Stomach (tissue), 9 donors: ENCODE measurements around the gene SOX11. TPM values are rescaled to one million over a fixed set of nuclear protein-coding genes. Genes with fewer than 3 reads are reported as not detected.
A peak's percentile ranks its signal among the peaks of the same experiment; 100 is the strongest.

ENCODE experiments used
- DNase-seq, 2 donors: peaks; one replicate each; pipeline versions ENCODE4 v3.0.0 to v3.0.0-alpha.2; 2013 to 2019
- H3K27ac ChIP-seq, 5 donors: fragments of 200-600 bp in 4 of 5; sonication (generic) in 4 of 5; one replicate each; pipeline ENCODE4 v1.5.1; 2013 to 2019; ENCODE audit warnings: mild to moderate bottlenecking in 1 of 5, moderate library complexity in 1 of 5
- H3K27me3 ChIP-seq, 3 donors: fragments of 200-600 bp; sonication (generic); one replicate each; pipeline ENCODE4 v1.5.1; 2017 to 2019; ENCODE audit warnings: mixed run types in 1 of 3
- H3K36me3 ChIP-seq, 4 donors: fragments of 200-600 bp; sonication (generic); 1 replicate in 3 of 4; 2 replicates in 1 of 4; pipeline ENCODE4 v1.5.1; 2016 to 2019
- H3K4me1 ChIP-seq, 4 donors: fragments of 200-600 bp; sonication (generic); one replicate each; pipeline ENCODE4 v1.5.1; 2016 to 2019
- H3K4me3 ChIP-seq, 4 donors: fragments of 200-600 bp; sonication (generic) in 3 of 4; one replicate each; pipeline ENCODE4 v1.5.1; 2016 to 2019; ENCODE audit warnings: mild to moderate bottlenecking in 1 of 4
- H3K9me3 ChIP-seq, 4 donors: fragments of 200-600 bp; sonication (generic); one replicate each; pipeline ENCODE4 v1.5.1; 2016 to 2019
- CTCF ChIP-seq, 7 experiments: fragments of 450-650 bp in 4 of 7; fragments of 200-600 bp in 3 of 7; sonication (generic) in 3 of 7; IDR thresholded peaks; one replicate each; pipeline ENCODE4 v1.5.1; 2016 to 2019; ENCODE audit warnings: antibody characterized with exemption in 7 of 7, control low read depth in 2 of 7, mild to moderate bottlenecking in 1 of 7
- EP300 ChIP-seq: sonication (generic); formaldehyde crosslinking; IDR thresholded peaks from one replicate; pipeline ENCODE4 v1.6.1; 2017; ENCODE audit warnings: antibody characterized with exemption
- POLR2A ChIP-seq, 4 donors: fragments of 450-650 bp; IDR thresholded peaks; one replicate each; pipeline ENCODE4 v1.6.1; 2016; ENCODE audit warnings: antibody characterized with exemption in 4 of 4, control low read depth in 2 of 4, mild to moderate bottlenecking in 1 of 4, moderate library complexity in 1 of 4
- POLR2AphosphoS5 ChIP-seq, 3 donors: sonication (generic); formaldehyde crosslinking; IDR thresholded peaks; one replicate each; pipeline ENCODE4 v1.6.1; 2016; ENCODE audit warnings: antibody characterized with exemption in 3 of 3
- WGBS, 5 donors: extraction: QIAGEN DNeasy Blood & Tissue Kit in 3 of 5; methylation state at CpG; one replicate each; pipeline versions ENCODE4 v1.1.5 to v1.1.7; 2013 to 2018; 5-methylcytosine and 5-hydroxymethylcytosine counted together
- intact Hi-C: fragments of 100-400 bp; cut with DNase I; formaldehyde crosslinking; loops from one replicate; pipeline ENCODE4 v1.15.1; 2023; ENCODE audit warnings: low total_unique reads
- polyA plus RNA-seq, 3 donors: library from polyadenylated mRNA; stranded (reverse); fragments of 200-250 nt; gene quantifications; one replicate each; pipeline ENCODE4 v1.2.3, GENCODE V29; 2013
- total RNA-seq, 5 donors: library from RNA; depleted of rRNA; stranded (reverse); fragments of >200 nt; gene quantifications; one replicate each; pipeline versions ENCODE4 v1.1.0 to v1.2.3, GENCODE V29; 2014 to 2016
- donor health status: healthy with polysubstance abuse.
- donor health status: Bipolar disorder and iron deficiency.
- donor health status: healthy.

The SOX11 gene
- total and polyA plus RNA-seq, 8 donors = 0.06 to 3.7 (median 0.11) TPM; not detected in 4

- no peaks in the 10 kb centered on the region for H3K36me3 ChIP-seq
- H3K27me3 ChIP-seq = peaks cover 42 to 91% (median 80%) of the 10 kb centered on the region in 3 donors
- H3K27ac ChIP-seq = no peak overlapping the region
- TF ChIP-seq CTCF (IDR thresholded peaks at IDR 0.05) (no peak), EP300 (no peak), POLR2AphosphoS5 (IDR thresholded peaks at IDR 0.05) (no peak), POLR2A (IDR thresholded peaks at IDR 0.05) (no peak)
- no peaks in the 10 kb centered on the region for H3K9me3 ChIP-seq
- H3K4me1 ChIP-seq = peaks cover 47 to 59% (median 53%) of the 10 kb centered on the region in 4 donors
- 1 to 7% (median 4%) methylated on average over 39 to 102 of the region's 102 CpGs for WGBS, 5 donors
- peak in 1 of 2 donors; percentile 72 for DNase-seq
- intact Hi-C loops = no loop called here
- peak overlapping the region; percentile 3 to 44 (median 24) for H3K4me3 ChIP-seq
Measured at GRCh38 chr2:5693287-5694201, 1.4 kb downstream of the SOX11 start.

- Histone ChIP-seq H3K27me3 (peaks cover 42 to 98% (median 80%) of the 10 kb centered on the region in 3 donors), H3K4me3 (no peak overlapping the region), H3K36me3 (no peaks in the 10 kb centered on the region), H3K9me3 (no peaks in the 10 kb centered on the region), H3K4me1 (peaks cover 47 to 59% (median 53%) of the 10 kb centered on the region in 4 donors), H3K27ac (no peak overlapping the region)
- TF ChIP-seq EP300 = no peak
- TF ChIP-seq POLR2A (IDR thresholded peaks at IDR 0.05) = no peak
- no peak for TF ChIP-seq CTCF (IDR thresholded peaks at IDR 0.05)
- no peak for TF ChIP-seq POLR2AphosphoS5 (IDR thresholded peaks at IDR 0.05)
- intact Hi-C loops = no loop called here
- DNase-seq = peak in 1 of 2 donors; percentile 54
- whole genome bisulfite sequencing, 5 donors = 13 to 18% (median 14%) methylated on average over 9 of the region's 9 CpGs
Measured at GRCh38 chr2:5694306-5694705, 2.1 kb downstream of the SOX11 start.

GRCh38 chr2:5695654-5696403, 3.6 kb downstream of the SOX11 start:
- Histone ChIP-seq H3K36me3 (no peaks in the 10 kb centered on the region), H3K27ac (peak overlapping the region in 1 of 5 donors; percentile 19), H3K4me1 (peaks cover 47 to 57% (median 52%) of the 10 kb centered on the region in 4 donors), H3K4me3 (peak overlapping the region; percentile 36 to 55 (median 43)), H3K9me3 (no peaks in the 10 kb centered on the region), H3K27me3 (peaks cover 39 to 99% (median 75%) of the 10 kb centered on the region in 3 donors)
- intact Hi-C loops = no loop called here
- WGBS, 5 donors = 4 to 9% (median 6%) methylated on average over 44 to 49 of the region's 49 CpGs
- peak in 1 of 2 donors; percentile 72 for DNase-seq
- no peak for TF ChIP-seq CTCF (IDR thresholded peaks at IDR 0.05)
- no peak for TF ChIP-seq POLR2AphosphoS5 (IDR thresholded peaks at IDR 0.05)
- no peak for TF ChIP-seq EP300
- no peak for TF ChIP-seq POLR2A (IDR thresholded peaks at IDR 0.05)

GRCh38 chr2:5696404-5696944, 4.3 kb downstream of the SOX11 start:
- no peak for TF ChIP-seq POLR2AphosphoS5 (IDR thresholded peaks at IDR 0.05)
- no peak for TF ChIP-seq EP300
- TF ChIP-seq CTCF (IDR thresholded peaks at IDR 0.05) = no peak
- no peak for TF ChIP-seq POLR2A (IDR thresholded peaks at IDR 0.05)
- H3K4me1 ChIP-seq = peaks cover 40 to 51% (median 45%) of the 10 kb centered on the region in 4 donors
- 0 to 6% (median 2%) methylated on average over 14 to 65 of the region's 65 CpGs for WGBS, 5 donors
- intact Hi-C loops = no loop called here
- peaks cover 35 to 99% (median 74%) of the 10 kb centered on the region in 3 donors for H3K27me3 ChIP-seq
- H3K4me3 ChIP-seq = peak overlapping the region; percentile 36 to 55 (median 43)
- DNase-seq = no peak
- no peaks in the 10 kb centered on the region for H3K36me3 ChIP-seq
- H3K27ac ChIP-seq = peak overlapping the region in 1 of 5 donors; percentile 19
- H3K9me3 ChIP-seq = no peaks in the 10 kb centered on the region
